NT2/D1 (cell line): ENCODE data around the gene MAN1B1.

Experiments
- DNase-seq: peaks from one replicate; pipeline ENCODE4 v3.0.0-alpha.2; 2011; ENCODE audit warnings: low read depth, low spot score
- H3K27me3 ChIP-seq: 2 replicates; pipeline ENCODE4 v1.6.0; 2011; ENCODE audit warnings: mild to moderate bottlenecking; ENCODE audit not compliant: insufficient read length, insufficient read depth
- H3K36me3 ChIP-seq: 2 replicates; pipeline ENCODE4 v1.6.1; 2011; ENCODE audit warnings: mild to moderate bottlenecking, low read length, mixed read lengths; ENCODE audit not compliant: insufficient read depth, insufficient read length
- H3K4me1 ChIP-seq: 2 replicates; pipeline ENCODE4 v1.5.1; 2011; ENCODE audit not compliant: insufficient read depth, insufficient read length
- H3K4me3 ChIP-seq: 2 replicates; pipeline ENCODE4 v1.5.1; 2011; ENCODE audit warnings: low read depth; ENCODE audit not compliant: insufficient read length
- H3K9ac ChIP-seq: 2 replicates; pipeline ENCODE4 v1.6.0; 2011; ENCODE audit warnings: low read depth; ENCODE audit not compliant: insufficient read length
- H3K9me3 ChIP-seq: 2 replicates; pipeline ENCODE4 v1.5.1; 2011; ENCODE audit warnings: mild to moderate bottlenecking, low read length; ENCODE audit not compliant: insufficient read depth
- SUZ12 ChIP-seq: IDR thresholded peaks from 2 replicates; pipeline ENCODE4 v1.6.1; 2011; ENCODE audit not compliant: insufficient read length, insufficient read depth; ENCODE audit errors: extremely low read depth
- YY1 ChIP-seq: IDR thresholded peaks from 2 replicates; pipeline ENCODE4 v1.6.1; 2011; ENCODE audit not compliant: insufficient read length, insufficient read depth
- ZNF274 ChIP-seq: IDR thresholded peaks from 2 replicates; pipeline ENCODE4 v1.6.1; 2011; ENCODE audit warnings: mild to moderate bottlenecking, low read depth, low read length

Gene MAN1B1

GRCh38 chr9:137063311-137064026 lies 23.3 kb upstream of the MAN1B1 start:
- H3K4me3 ChIP-seq = no peak overlapping the region
- DNase-seq = no peak
- H3K4me1 ChIP-seq = peaks cover 17% of the 10 kb centered on the region
- no peaks in the 10 kb centered on the region for H3K27me3 ChIP-seq
- peaks cover 30% of the 10 kb centered on the region for H3K36me3 ChIP-seq
- no peaks in the 10 kb centered on the region for H3K9me3 ChIP-seq
- H3K9ac ChIP-seq = peak overlapping the region; percentile 14
- no peak for TF ChIP-seq SUZ12
- no peak for TF ChIP-seq ZNF274
- TF ChIP-seq YY1 = no peak

GRCh38 chr9:137064027-137064879 lies 22.5 kb upstream of the MAN1B1 start:
- Histone ChIP-seq H3K4me3 (no peak overlapping the region), H3K9me3 (no peaks in the 10 kb centered on the region), H3K4me1 (peaks cover 21% of the 10 kb centered on the region), H3K36me3 (peaks cover 30% of the 10 kb centered on the region), H3K9ac (peak overlapping the region; percentile 14), H3K27me3 (peaks cover 7% of the 10 kb centered on the region)
- no peak for DNase-seq
- TF ChIP-seq SUZ12 (no peak), YY1 (no peak), ZNF274 (no peak)

GRCh38 chr9:137064880-137065164 lies 22.0 kb upstream of the MAN1B1 start:
- TF ChIP-seq YY1 (no peak), SUZ12 (no peak), ZNF274 (no peak)

GRCh38 chr9:137065336-137065967 lies 21.3 kb upstream of the MAN1B1 start:
- H3K4me3 ChIP-seq = no peak overlapping the region
- TF ChIP-seq ZNF274 (no peak), YY1 (no peak), SUZ12 (no peak)
- peaks cover 25% of the 10 kb centered on the region for H3K4me1 ChIP-seq
- H3K36me3 ChIP-seq = peaks cover 30% of the 10 kb centered on the region
- H3K9me3 ChIP-seq = no peaks in the 10 kb centered on the region
- H3K27me3 ChIP-seq = peaks cover 12% of the 10 kb centered on the region
- DNase-seq = no peak
- H3K9ac ChIP-seq = no peak overlapping the region

More at GRCh38 chr9:137064880-137065164, 22.0 kb upstream of the MAN1B1 start:
- Histone ChIP-seq H3K4me3 (no peak overlapping the region), H3K27me3 (peaks cover 12% of the 10 kb centered on the region), H3K9ac (no peak overlapping the region), H3K36me3 (peaks cover 30% of the 10 kb centered on the region), H3K9me3 (no peaks in the 10 kb centered on the region), H3K4me1 (peaks cover 25% of the 10 kb centered on the region)
- no peak for DNase-seq

GRCh38 chr9:137066096-137066861 lies 20.5 kb upstream of the MAN1B1 start:
- peaks cover 12% of the 10 kb centered on the region for H3K27me3 ChIP-seq
- TF ChIP-seq ZNF274 = no peak
- TF ChIP-seq SUZ12 = no peak
- no peak for TF ChIP-seq YY1
- H3K9me3 ChIP-seq = no peaks in the 10 kb centered on the region
- no peak overlapping the region for H3K4me3 ChIP-seq
- H3K36me3 ChIP-seq = peaks cover 30% of the 10 kb centered on the region
- H3K9ac ChIP-seq = no peak overlapping the region
- DNase-seq = no peak
- H3K4me1 ChIP-seq = peaks cover 30% of the 10 kb centered on the region

- H3K9ac ChIP-seq = peak overlapping the region; percentile 90
These were observed 18.8 kb upstream of the MAN1B1 start for GRCh38 chr9:137067860-137068538.

More at GRCh38 chr9:137067860-137068538, 18.8 kb upstream of the MAN1B1 start:
- H3K27me3 ChIP-seq = peaks cover 12% of the 10 kb centered on the region
- H3K36me3 ChIP-seq = peaks cover 30% of the 10 kb centered on the region
- DNase-seq = peak; percentile 64
- peak overlapping the region; percentile 27 for H3K4me3 ChIP-seq
- no peak for TF ChIP-seq SUZ12
- TF ChIP-seq ZNF274 = no peak
- TF ChIP-seq YY1 = no peak
- no peaks in the 10 kb centered on the region for H3K9me3 ChIP-seq
- peaks cover 33% of the 10 kb centered on the region for H3K4me1 ChIP-seq
